HG02610 (cell line): ENCODE measurements around the gene C12orf50.
"Not testable (repeated sequence)": the region's sequence is repeated elsewhere in the genome, so short reads cannot be mapped to it uniquely, and the experiment has no call there.

ENCODE experiments used
- ATAC-seq: cut with Tn5 transposase; IDR thresholded peaks from one replicate; pipeline ENCODE4 v1.9.1; 2021; ENCODE audit warnings: mild to moderate bottlenecking, moderate library complexity; ENCODE audit not compliant: unreplicated experiment

Gene C12orf50, protein sequence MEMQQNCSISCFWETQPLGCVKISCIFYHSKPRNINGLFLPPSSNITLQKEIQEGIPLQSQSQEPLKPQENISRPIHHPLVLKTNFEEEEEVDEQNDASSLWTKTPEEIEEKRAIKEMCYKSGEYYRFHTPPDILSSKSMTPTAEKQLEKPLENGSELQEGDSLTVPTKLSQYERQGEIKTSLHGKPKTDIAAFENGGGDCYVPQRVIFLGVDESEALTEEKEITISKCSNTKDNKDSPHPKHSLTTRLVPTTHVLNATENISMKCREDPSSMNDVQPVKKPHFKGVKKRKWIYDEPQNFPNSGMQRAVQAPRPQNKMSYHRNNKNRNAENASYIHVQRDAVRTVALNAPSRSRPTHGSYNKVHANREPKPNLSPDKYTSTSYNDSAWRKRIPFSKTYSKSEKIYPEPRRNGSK

DNA sequence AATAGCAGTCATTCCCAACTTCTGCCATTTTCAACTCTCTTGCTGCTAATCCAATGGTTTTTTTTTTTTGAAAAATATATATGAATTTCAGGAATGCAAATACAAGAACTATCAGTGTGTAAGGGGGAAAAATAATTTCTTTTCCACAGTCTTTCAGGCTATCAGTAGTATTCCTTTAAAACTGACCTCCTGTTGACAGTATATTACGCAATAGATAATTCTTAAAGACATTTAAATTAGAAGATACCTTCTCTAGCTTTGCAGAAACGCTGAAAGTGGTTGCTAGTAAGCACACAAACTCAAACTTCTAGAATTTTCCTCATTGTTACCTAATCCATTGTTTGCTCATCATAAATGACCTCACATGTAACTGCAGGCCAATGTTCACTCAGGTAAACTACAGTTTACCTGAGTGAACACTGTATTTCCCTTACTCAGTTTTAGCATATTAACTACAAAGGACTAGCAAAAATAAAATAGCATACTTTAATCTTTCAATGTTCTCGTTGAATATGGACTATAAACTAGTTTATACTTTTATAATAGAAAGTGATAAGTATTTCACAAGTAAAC, at the start of gene C12orf50:
Gene C12orf50 (minus strand): TSS at position 309 of the 573 bp plus-strand sequence. CDS start 2,439 bp downstream, outside the sequence.
- ATAC-seq: no peak

DNA sequence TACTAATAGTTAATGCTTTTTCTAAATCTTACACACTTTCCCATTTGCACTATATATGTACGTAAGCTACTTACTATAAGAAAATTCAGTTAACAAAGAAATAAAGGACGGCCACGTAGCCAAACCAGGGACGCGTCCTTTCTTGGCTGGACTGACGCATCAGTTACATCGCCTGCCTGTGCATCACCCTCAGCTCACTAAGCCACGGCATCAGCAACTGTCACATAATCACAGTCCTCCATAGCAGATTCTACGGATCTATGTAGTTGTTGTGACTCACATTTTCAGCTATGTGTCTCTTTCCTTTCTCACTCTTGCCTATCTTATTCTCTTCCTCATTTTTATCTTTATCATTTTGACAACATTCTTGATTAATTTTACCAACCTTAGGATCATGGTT, 38.1 kb upstream of the C12orf50 start:
- no peak for ATAC-seq

DNA sequence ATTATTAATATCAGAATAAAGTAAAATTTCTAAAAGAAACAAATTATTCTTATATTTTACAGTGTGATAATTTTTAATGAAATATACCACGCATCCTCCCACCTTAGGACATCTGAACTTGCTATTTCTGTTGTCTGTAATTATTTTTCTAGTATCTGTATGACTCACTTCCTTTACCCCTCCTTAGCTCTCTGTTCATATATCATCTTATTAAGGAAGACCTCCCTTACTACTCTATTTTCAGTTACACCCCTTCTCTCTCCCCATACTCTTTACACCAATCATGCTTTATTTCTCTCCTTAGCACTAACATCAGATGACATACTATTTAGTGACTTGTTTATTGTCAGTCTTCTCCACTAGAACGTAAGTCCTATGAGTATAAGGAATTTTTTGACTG, 34.2 kb upstream of the C12orf50 start:
- ATAC-seq: peak; percentile 75

DNA sequence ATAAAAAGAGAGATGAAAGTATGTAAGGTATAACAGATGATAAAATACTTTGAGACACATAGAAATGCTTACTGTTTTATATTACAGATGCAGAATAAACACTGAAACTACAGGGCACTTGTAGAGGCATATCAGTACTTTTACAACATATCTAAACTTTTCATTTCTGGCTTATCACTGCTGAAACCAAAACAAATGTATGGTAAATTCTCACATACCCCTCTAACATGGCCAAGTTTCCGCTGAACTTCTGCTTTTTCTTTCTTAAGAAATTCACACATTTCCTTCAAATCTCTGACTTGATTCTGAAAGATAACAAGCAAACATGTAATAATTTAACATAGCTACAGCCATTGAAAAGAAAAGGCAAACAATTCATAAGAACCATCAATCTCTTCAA, 33.3 kb upstream of the C12orf50 start:
- ATAC-seq: peak; percentile 61

DNA sequence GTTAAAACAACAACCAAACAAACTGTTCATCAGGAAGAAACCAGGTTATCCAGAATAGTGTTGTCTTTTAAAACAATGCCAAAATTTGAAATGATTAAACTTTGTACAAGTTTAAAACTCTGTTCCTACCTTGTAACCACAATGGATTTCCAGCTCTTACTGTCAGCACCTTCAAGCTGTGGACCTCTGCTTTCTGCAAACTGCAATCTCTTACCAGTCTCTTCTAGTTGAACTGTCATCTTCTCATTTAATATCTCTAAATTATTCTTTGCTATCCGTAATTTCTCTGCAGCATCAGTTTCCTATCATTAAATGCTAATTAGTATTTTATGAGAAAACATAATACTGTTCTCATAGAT, 29.5 kb upstream of the C12orf50 start:
- ATAC-seq: no peak

DNA sequence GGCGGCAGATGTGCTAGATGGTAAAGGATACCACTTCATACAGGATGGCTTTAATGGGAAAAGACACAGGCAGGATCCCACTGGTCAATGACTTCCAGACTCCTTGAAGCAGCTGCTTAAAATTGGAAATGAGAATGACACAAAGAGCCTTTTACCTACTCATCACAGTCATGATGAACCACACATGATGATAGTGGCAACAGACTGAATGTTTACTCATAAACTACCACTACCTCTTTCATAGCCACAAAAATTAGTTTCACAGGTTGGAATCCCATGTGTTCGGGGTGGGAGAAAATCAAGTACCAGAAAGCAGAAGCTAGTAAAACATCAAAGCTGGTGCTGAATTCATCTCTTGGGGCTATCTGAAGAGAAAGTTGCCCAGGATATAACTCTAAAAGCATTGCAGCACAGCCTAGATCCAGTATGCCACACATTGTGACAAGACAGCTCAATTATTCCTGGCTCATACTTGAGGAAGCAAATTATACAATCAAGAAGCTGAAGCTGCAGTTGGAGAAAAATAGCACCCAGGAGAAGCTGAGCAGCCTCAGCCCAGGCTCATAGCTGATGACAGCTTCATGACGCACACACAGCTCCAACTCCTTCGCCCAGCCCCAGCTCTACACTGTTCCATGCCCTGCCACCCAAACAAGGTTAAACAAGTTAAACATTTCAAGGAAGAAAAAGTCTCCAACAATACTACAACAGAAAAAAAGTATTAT, 29.0 kb upstream of the C12orf50 start:
- no peak for ATAC-seq

DNA sequence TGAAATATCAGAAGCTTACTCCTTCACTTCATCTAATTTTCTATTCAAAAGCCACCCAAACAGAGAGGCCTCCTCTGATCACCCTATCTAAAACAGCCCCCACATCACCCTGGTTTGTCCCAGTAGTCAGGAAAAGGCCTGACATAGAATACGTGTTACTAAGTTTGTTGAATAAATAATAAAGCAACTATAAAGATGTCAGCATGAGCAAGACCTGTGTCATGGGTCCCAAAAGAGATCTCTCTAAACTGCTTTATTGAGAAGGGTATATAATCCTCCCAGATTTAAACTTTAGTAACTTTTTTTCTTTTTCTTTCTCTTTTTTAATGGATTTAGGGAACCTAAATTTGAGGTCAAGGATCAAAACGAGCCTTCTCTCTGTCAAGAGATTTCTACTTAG, 27.4 kb upstream of the C12orf50 start:
- no peak for ATAC-seq

DNA sequence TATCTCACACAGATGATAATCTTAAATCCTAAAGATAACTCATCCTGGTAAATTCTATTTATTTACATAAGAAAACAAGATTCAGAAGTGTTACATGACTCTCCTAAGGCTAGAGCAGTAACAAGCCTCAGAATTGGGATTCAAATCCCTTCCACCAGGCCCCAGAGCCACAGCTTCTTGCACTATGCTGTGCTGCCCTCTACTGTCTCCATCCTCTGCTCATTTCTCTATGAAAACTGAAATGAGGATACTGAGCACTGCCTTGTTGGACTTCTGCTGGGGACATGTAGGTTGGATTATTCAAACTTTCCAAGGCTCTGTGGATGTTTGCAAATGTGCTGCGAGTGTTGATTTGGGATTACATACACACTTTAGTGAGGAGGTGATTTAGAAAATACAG, 23.5 kb upstream of the C12orf50 start:
- no peak for ATAC-seq

DNA sequence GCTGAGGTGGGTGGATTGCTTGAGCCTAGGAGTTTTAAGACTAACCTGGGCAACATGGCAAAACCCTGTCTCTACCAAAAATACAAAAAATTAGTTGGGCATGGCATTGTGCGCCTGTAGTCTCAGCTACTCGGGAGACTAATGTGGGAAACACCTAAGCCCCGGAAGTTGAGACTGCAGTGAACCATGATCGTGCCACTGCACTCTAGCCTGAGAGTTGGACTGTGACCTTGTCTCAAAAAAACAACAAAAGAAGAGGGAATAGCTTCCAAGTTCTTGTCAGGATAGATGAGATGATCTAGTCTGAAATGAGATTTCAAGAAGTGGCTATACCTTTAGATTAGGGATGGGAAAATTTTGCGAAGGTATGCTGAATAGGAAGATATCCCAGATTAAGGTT, 14.8 kb upstream of the C12orf50 start:
- no peak for ATAC-seq

DNA sequence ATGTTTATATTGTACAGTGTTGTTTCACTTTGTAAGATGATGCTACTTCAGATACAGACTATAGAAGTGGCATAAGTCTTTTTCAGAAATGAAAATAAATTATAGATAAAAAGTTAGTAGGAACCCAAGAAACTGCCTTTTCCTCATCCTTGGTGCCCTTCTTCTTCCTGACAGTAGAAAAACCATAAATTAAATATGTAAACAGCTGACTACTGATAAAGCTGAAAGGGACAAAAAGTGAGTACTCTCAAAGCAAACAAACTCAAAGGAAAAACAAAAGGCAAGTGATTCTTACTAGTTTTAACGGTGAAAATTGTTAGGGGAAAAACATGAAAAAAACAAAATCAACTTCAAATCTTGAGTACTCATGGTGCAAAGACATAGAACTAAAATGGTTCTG, 8.6 kb upstream of the C12orf50 start:
- ATAC-seq: no peak

DNA sequence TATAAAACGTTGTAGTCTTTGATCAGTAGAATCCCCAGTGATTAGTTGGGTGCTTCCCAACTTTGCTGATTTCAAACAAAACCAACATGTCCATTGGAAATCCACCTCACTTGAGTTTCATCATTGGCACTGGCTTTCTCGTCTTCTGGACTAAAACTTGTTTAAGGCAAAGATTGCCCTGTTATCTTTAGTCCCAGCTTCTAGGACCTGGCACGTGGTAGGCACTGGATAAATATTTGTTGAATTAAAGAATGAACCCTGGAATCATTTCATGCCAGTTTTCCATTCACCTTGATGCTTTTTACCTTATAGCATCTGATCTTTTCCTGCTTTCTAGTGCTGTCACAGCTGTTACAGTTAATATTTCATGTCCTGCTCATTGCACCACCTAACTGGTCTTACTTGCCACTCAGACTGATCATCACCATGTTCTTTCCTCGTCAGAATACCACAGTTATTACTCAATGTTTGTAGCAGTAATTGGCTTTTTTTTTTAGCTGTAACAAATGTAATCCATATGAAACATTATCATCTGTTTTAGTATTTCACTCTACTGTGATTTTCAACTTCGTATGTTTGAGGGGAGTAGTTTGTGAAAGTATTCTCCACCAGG, 7.3 kb upstream of the C12orf50 start:
- no peak for ATAC-seq

DNA sequence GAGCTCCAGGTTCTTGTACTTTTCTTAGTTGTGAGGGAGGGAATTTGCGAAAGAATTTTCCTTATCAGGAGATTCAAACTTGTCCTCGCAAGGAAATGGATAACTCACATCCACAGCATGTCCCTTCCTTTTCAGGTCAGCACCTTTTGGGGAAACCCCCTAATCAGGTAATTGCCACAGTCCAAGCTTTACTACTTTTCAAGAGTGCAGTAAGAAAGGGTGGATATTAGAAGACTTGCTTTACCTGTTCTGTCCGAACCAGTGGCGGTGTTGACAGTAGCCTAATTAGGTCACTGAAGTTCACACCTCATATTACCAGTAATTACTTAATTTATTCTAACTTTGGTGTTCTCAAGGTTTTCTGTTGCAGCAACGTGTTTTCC, 6.7 kb upstream of the C12orf50 start:
- peak; percentile 14 for ATAC-seq

DNA sequence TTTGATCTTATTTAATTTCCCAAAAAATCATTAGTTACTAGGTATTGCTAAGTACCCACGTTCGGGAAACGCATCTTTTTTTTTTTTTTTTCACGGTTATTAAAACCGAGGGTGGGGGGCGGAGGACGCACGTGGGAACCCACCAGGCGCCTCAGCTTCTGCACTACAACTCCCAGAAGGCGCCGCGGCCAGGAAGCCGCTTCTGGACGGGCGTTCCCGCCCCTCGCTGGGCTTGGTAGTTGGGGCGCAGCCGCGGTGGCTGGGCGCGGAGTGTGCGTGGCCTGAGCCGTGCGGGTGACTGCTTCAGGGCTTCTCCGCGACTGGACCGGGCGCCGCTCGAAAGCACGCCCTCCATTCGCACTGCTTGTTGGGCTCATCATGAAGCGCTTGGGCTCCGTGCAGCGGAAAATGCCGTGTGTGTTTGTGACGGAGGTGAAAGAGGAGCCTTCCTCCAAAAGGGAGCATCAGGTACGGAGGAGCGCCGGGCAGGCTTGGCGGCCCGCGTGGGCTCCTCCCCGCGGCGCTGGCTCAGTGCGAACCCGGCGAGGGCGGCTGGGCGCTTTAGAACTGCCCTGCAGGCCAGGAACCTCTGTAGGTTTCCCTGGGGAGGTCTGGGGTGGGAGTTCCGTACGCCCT, 6.2 kb upstream of the C12orf50 start:
- ATAC-seq: peak; percentile 100

DNA sequence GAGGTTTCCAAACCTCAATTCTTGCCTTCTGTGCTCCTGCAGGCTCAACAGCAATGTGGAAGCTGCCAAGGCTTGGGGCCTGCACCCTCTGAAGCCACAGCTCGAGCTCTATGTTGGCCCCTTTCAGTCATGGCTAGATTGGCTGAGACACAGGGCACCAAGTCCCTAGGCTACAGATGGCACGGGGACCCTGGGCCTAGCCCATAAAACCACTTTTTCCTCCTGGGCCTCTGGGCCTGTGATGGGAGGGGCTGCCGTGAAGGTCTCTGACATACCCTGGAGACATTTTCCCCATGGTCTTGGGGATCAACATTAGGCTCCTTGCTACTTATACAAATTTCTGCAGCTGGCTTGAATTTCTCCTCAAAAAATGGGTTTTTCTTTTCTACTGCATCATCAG, 2.0 kb upstream of the C12orf50 start:
- ATAC-seq: not testable (repeated sequence)

DNA sequence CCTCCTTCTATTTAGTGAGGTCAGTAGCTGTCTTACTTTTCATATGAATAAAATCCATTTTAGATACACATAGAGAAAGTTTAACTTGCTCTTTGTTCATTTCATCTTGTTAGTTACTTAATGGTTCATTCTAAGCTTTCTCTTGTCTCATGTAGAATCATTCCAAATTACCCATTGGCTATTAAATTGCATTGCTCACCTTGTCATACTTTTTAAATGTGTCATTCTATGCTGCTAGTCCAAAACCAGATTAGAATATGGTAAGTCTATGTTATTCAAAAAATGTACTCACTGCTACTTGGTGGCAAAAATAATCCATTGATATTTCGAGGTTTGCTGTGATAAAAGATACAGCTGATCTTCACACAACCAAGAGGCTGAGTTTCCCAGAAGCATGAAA, 3.0 kb downstream of the C12orf50 start:
- no peak for ATAC-seq

DNA sequence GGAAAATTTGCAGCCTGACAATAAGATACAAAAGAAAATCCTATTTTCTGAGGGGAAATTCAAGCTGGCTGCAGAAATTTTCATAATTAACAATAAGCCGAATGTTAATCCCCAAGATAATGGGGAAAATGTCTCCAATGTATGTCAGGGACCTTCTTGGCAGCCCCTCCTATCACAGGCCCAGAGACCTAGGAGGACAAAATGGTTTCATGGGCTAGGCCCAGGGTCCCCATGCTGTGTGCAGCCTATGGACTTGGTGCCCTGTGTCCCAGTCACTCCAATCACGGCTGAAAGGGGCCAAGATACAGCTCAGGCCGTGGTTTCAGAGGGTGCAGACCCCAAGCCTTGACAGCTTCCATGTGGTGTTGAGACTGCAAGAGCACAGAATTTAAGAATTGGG, 11.2 kb downstream of the C12orf50 start:
- ATAC-seq: no peak

DNA sequence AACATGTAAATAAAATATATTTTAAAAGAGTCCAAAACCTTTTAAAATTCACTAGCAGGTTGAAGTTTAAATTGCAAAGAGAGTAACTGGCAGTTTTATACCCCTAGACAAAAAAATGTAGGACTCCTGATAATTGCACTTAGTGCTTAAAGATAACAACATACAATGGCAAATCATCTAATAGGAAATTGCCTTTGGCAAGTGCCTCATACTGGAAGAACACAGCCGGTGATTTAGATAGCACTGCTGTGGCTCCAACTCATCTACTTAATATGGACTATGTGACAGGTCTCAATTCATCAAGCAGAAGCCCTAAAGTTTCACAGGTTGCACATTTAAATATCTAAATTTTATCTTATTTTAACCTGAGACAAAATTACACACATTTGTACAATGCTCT, 13.4 kb downstream of the C12orf50 start:
- no peak for ATAC-seq

DNA sequence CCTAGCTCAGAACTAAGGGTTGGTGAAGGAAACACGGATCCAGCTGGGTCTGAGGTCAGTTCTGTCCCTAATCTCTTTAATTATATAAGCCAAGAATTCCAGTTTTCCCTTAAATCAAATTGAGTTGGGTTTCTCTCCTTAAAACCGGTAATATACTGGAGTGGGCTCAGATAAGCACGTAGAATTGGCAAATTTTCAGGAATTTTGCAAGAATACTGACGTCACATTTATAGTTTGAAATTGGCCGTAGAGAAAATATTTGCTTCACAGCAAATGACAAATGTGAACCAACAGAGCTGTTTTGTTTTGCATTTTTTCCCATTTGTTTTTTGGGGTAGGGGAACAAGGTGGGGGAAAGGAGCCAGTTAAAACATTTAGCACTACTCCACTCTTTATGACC, 17.4 kb downstream of the C12orf50 start:
- no peak for ATAC-seq

DNA sequence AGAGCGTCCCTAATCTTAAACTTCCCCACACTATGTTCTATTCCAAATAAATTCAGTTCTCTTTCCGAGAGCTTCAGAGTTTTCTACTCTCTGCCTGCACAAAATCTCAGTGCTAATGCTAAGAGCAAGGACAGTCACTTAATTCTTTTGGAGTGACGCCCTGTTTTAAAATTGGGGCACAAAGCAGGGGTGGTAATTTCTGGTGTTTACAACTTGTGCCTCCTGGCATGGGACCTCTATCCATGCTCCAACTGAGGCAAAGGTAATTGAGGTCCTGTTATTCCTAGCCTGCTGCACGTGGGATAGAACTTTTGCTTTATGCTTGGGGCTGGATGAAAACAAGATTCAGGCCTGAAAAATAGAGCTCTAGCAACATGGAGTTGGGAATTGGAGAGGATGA, 22.9 kb downstream of the C12orf50 start:
- ATAC-seq: no peak

DNA sequence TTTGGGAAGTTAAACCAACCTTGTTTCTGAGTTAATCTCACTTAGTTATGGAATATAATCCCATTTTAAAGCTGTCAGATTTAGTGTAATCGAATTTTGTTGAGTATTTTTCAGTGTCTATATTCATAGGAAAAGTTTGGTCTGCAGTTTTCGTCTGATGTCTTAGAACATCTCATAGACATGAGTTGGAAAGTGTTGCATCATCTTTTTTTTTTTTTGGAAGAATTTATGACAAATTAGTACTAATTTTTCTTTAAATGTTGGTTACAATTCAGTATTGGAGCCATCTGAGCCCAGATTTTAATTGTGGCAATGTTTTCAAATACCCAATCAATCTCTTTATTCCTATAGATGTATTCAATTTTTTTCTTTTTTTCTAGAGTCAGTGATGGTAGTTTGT, 27.9 kb downstream of the C12orf50 start:
- no peak for ATAC-seq

DNA sequence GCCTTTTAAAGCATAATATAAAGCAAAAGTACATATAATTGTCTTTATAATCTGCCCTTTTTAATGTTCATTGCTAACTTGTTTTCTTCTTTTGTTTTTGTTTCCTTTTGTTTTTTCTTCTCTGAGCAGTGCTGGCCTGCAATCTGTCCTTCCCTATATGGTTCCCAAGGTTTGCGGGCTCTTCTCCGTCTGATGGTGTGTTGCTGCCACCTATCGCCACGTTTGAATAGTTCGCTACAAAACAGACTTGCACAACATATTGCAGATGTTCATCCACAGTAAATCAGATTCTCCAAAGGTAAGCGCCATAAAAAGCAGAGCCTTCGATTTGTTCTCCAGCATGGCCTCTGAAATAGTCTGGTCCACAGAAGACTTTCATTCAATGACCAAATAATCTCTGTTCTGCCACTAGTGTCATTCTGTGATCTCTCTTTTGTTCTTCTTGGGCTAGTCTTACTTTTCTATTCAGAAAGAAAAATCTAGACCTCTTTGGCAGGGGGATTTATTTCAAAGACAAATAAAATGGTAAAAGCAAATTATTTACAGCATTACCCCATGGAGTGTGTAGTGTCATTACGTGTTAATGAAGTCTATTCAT, 33.5 kb downstream of the C12orf50 start:
- peak; percentile 89 for ATAC-seq
